GM13976 (cell line): ENCODE results near the gene RGS12.

Source experiments
- DNase-seq: peaks from one replicate; pipeline ENCODE4 v3.0.0; 2012; ENCODE audit warnings: low spot score
- in situ Hi-C: fragments of 300-500 bp; cut with MboI; formaldehyde crosslinking; loops from one replicate; pipeline ENCODE4 v1.12.0; 2022; ENCODE audit warnings: low sequenced_read_pairs, mixed read lengths, inconsistent platforms; ENCODE audit not compliant: unreplicated experiment
- TF ChIP-seq, protein P1 (sequence below): IDR thresholded peaks from 2 replicates; pipeline ENCODE4 v1.5.1; 2012; ENCODE audit warnings: borderline replicate concordance, mild to moderate bottlenecking; ENCODE audit not compliant: insufficient read depth; ENCODE audit errors: extremely low read depth, missing control alignments, control extremely low read depth

The RGS12 gene

DNA sequence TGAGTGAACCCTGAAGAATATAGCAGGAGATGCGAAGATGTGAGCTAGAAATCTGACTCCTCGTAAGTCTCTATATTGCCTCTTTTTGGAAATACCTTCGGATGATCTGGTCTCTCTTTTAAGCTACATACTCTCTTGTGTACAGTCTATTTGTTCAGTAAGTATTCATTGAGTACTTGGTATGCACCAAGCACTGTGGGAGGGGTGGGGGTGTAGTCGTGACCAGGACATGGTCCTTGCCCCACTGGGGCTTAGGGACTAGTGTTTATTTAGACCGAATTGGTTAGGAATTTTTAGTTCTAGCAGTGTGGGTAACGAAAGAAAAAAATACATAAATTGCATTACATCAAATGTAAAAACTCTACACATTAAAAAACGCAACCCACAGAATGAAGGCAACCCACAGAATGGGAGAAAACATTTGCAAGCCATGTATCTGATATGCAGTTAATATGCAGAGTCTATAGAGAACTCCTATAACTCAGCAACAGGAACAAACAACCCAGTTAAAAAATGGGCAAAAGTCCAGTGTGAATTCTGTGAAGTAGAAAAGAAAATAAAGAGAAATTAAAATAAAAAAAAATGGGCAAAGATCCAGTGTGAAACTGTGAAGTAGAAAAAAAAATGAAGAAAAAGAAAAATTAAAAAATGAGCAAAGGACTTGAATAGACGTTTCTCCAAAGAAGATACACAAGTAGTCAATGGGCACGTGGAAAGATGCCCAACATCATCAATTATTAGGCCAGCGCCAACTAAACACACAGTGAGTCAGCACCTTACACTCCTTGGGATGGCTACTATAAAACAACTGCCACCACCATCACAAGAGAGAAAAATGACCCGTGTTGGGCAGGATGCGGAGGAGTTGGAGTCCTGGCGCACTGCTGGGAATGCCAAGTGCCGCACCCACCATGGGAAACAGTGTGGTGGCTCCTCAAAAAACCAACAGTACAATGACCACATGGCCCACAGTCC lies 43.8 kb downstream of the RGS12 start:
- TF ChIP-seq, protein P1, sequence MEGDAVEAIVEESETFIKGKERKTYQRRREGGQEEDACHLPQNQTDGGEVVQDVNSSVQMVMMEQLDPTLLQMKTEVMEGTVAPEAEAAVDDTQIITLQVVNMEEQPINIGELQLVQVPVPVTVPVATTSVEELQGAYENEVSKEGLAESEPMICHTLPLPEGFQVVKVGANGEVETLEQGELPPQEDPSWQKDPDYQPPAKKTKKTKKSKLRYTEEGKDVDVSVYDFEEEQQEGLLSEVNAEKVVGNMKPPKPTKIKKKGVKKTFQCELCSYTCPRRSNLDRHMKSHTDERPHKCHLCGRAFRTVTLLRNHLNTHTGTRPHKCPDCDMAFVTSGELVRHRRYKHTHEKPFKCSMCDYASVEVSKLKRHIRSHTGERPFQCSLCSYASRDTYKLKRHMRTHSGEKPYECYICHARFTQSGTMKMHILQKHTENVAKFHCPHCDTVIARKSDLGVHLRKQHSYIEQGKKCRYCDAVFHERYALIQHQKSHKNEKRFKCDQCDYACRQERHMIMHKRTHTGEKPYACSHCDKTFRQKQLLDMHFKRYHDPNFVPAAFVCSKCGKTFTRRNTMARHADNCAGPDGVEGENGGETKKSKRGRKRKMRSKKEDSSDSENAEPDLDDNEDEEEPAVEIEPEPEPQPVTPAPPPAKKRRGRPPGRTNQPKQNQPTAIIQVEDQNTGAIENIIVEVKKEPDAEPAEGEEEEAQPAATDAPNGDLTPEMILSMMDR, result no peak
- no peak for DNase-seq
- in situ Hi-C loops, result no loop called here

- in situ Hi-C loops, result no loop called here
- TF ChIP-seq, protein P1, result no peak
These were observed 44.5 kb downstream of the RGS12 start for GRCh38 chr4:3337357-3337732.

GRCh38 chr4:3337811-3338210 lies 45.0 kb downstream of the RGS12 start:
- in situ Hi-C loops, result no loop called here
- no peak for DNase-seq
- TF ChIP-seq, protein P1, result no peak

More at GRCh38 chr4:3337357-3337732, 44.5 kb downstream of the RGS12 start:
- no peak for DNase-seq

- TF ChIP-seq, protein P1, result no peak
- DNase-seq, result no peak
- in situ Hi-C loops, result no loop called here
These were observed 45.6 kb downstream of the RGS12 start for GRCh38 chr4:3338321-3338838.

DNA sequence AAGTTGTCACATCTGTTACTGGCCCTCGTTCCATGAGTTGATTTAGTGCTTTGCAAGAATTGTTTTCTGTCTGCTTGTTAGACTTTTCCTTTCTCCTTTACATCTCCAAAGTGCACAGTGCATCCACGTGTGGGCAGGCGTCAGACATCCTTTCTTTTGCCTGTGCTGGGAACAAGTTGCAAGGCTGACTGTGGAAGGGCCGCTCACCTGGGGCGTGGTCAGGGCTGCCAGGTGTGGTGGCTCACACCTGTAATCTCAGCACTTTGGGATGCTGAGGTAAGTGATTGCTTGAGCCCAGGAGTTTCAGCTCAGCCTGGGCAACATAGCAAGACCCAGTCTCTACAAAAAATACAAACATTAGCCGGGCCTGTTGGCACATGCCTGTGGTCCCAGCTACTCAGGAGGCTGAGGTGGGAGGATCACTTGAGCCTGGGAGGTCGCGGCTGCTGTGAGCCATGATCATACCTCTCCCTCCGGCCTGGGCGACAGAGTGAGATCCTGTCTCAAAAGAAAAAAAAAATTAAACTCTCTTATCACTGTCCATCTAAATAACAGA lies 46.2 kb downstream of the RGS12 start:
- no peak for DNase-seq
- TF ChIP-seq, protein P1, result no peak
- in situ Hi-C loops, result no loop called here

- TF ChIP-seq, protein P1, result no peak
- DNase-seq, result no peak
- in situ Hi-C loops, result no loop called here
These were observed 46.8 kb downstream of the RGS12 start for GRCh38 chr4:3339577-3339976.
